ENCODE data around the gene BLCAP.

Gene BLCAP

GRCh38 chr20:37533154-37533715 lies 5.6 kb upstream of the BLCAP start:
- no peaks in the 10 kb centered on the region for H3K4me1 ChIP-seq

GRCh38 chr20:37531856-37532255 lies 4.2 kb upstream of the BLCAP start:
- no peak for TF ChIP-seq CTCF (IDR thresholded peaks at IDR 0.05; ENCODE audit: low read depth, low read length)
- H3K9me3 ChIP-seq, result no peaks in the 10 kb centered on the region
- H3K36me3 ChIP-seq, result no peaks in the 10 kb centered on the region
- no peaks in the 10 kb centered on the region for H3K4me1 ChIP-seq
- no peak overlapping the region for H3K4me3 ChIP-seq (ENCODE audit: low read depth, low read length)
- no peaks in the 10 kb centered on the region for H3K27me3 ChIP-seq
- no peak for DNase-seq

More at GRCh38 chr20:37533154-37533715, 5.6 kb upstream of the BLCAP start:
- no peak for DNase-seq
- H3K27me3 ChIP-seq, result no peaks in the 10 kb centered on the region
- H3K36me3 ChIP-seq, result no peaks in the 10 kb centered on the region
- no peak for TF ChIP-seq CTCF (IDR thresholded peaks at IDR 0.05; ENCODE audit: low read depth, low read length)
- H3K9me3 ChIP-seq, result no peaks in the 10 kb centered on the region
- no peak overlapping the region for H3K4me3 ChIP-seq (ENCODE audit: low read depth, low read length)

GRCh38 chr20:37530696-37531095 lies 3.0 kb upstream of the BLCAP start:
- Histone ChIP-seq H3K4me3 (ENCODE audit: low read depth, low read length) (no peak overlapping the region), H3K4me1 (no peaks in the 10 kb centered on the region), H3K27me3 (no peaks in the 10 kb centered on the region), H3K36me3 (no peaks in the 10 kb centered on the region; the same call in 1 of the 2 replicates), H3K9me3 (no peaks in the 10 kb centered on the region)
- no peak for TF ChIP-seq CTCF (IDR thresholded peaks at IDR 0.05; ENCODE audit: low read depth, low read length)
- DNase-seq, result no peak

- no peaks in the 10 kb centered on the region for H3K9me3 ChIP-seq
- no peaks in the 10 kb centered on the region for H3K4me1 ChIP-seq
- no peak overlapping the region for H3K4me3 ChIP-seq (ENCODE audit: low read depth, low read length)
- H3K36me3 ChIP-seq, result no peaks in the 10 kb centered on the region; the same call in 1 of the 2 replicates
- no peaks in the 10 kb centered on the region for H3K27me3 ChIP-seq
- TF ChIP-seq CTCF (IDR thresholded peaks at IDR 0.05; ENCODE audit: low read depth, low read length), result no peak
- no peak for DNase-seq
Observed at GRCh38 chr20:37529968-37530600, 2.4 kb upstream of the BLCAP start.

- DNase-seq, result no peak
- no peak for TF ChIP-seq CTCF (IDR thresholded peaks at IDR 0.05; ENCODE audit: low read depth, low read length)
- Histone ChIP-seq H3K4me1 (no peaks in the 10 kb centered on the region), H3K27me3 (no peaks in the 10 kb centered on the region), H3K36me3 (no peaks in the 10 kb centered on the region; the same call in 1 of the 2 replicates), H3K9me3 (no peaks in the 10 kb centered on the region), H3K4me3 (ENCODE audit: low read depth, low read length) (no peak overlapping the region)
Observed at GRCh38 chr20:37529214-37529967, 1.7 kb upstream of the BLCAP start.

Measured in BE2C (cell line).